ENCODE results near the gene GPR137.

GPR137 gene

GRCh38 chr11:64330888-64331287, 45.2 kb downstream of the GPR137 start:
- no peak overlapping the region for H3K4me3 ChIP-seq (ENCODE audit: low read depth, low read length, poor library complexity, severe bottlenecking)
- H3K4me2 ChIP-seq (ENCODE audit: low read length): no peak overlapping the region
- no peaks in the 10 kb centered on the region for H3K9me2 ChIP-seq (ENCODE audit: low read depth, low read length)
- H3K27ac ChIP-seq (ENCODE audit: low read depth, low read length, poor library complexity, severe bottlenecking): no peak overlapping the region
- H4K20me1 ChIP-seq (ENCODE audit: insufficient read depth, low read length): no peaks in the 10 kb centered on the region
- H2AFZ ChIP-seq (ENCODE audit: low read length): no peak overlapping the region
- H3K9me3 ChIP-seq (ENCODE audit: low read length): no peaks in the 10 kb centered on the region
- TF ChIP-seq EZH2 (IDR thresholded peaks at IDR 0.05; ENCODE audit: borderline replicate concordance, low read length): no peak
- TF ChIP-seq CTCF (IDR thresholded peaks at IDR 0.05; ENCODE audit: low read length): no peak
- H3F3A ChIP-seq (ENCODE audit: insufficient read depth, low read length): no peaks in the 10 kb centered on the region
- H3K79me2 ChIP-seq (ENCODE audit: insufficient read depth, low read length): no peaks in the 10 kb centered on the region
- H3K9ac ChIP-seq (ENCODE audit: low read length): no peak overlapping the region
- peaks cover 17% of the 10 kb centered on the region for H3K4me1 ChIP-seq (ENCODE audit: insufficient read depth, low read length, severe bottlenecking)
- peaks cover 4% of the 10 kb centered on the region; the same call in 1 of the 2 replicates for H3K27me3 ChIP-seq (ENCODE audit: insufficient read depth, low read length)
- no peaks in the 10 kb centered on the region for H3K36me3 ChIP-seq (ENCODE audit: insufficient read depth, low read length)

- no peak overlapping the region for H3K4me3 ChIP-seq (ENCODE audit: low read depth, low read length, poor library complexity, severe bottlenecking)
Observed at GRCh38 chr11:64331569-64332371, 46.1 kb downstream of the GPR137 start.

GRCh38 chr11:64333556-64333955, 47.9 kb downstream of the GPR137 start:
- Histone ChIP-seq H3K9ac (ENCODE audit: low read length) (no peak overlapping the region), H3K27me3 (ENCODE audit: insufficient read depth, low read length) (no peaks in the 10 kb centered on the region), H3K27ac (ENCODE audit: low read depth, low read length, poor library complexity, severe bottlenecking) (no peak overlapping the region), H2AFZ (ENCODE audit: low read length) (no peak overlapping the region), H3K36me3 (ENCODE audit: insufficient read depth, low read length) (peaks cover 9% of the 10 kb centered on the region; the same call in 1 of the 2 replicates), H3F3A (ENCODE audit: insufficient read depth, low read length) (no peaks in the 10 kb centered on the region), H4K20me1 (ENCODE audit: insufficient read depth, low read length) (no peaks in the 10 kb centered on the region), H3K4me1 (ENCODE audit: insufficient read depth, low read length, severe bottlenecking) (peaks cover 17% of the 10 kb centered on the region), H3K4me3 (ENCODE audit: low read depth, low read length, poor library complexity, severe bottlenecking) (no peak overlapping the region), H3K79me2 (ENCODE audit: insufficient read depth, low read length) (no peaks in the 10 kb centered on the region), H3K9me3 (ENCODE audit: low read length) (no peaks in the 10 kb centered on the region), H3K4me2 (ENCODE audit: low read length) (no peak overlapping the region), H3K9me2 (ENCODE audit: low read depth, low read length) (no peaks in the 10 kb centered on the region)
- TF ChIP-seq EZH2 (IDR thresholded peaks at IDR 0.05; ENCODE audit: borderline replicate concordance, low read length) (no peak), CTCF (IDR thresholded peaks at IDR 0.05; ENCODE audit: low read length) (no peak)

More at GRCh38 chr11:64331569-64332371, 46.1 kb downstream of the GPR137 start:
- H3K79me2 ChIP-seq (ENCODE audit: insufficient read depth, low read length): no peaks in the 10 kb centered on the region
- TF ChIP-seq CTCF (IDR thresholded peaks at IDR 0.05; ENCODE audit: low read length): peak; percentile 63
- TF ChIP-seq EZH2 (IDR thresholded peaks at IDR 0.05; ENCODE audit: borderline replicate concordance, low read length): no peak
- H3K4me2 ChIP-seq (ENCODE audit: low read length): 0 out of 2 replicates have a peak overlapping the region, but pooled peaks have one; percentile 6
- H2AFZ ChIP-seq (ENCODE audit: low read length): no peak overlapping the region
- no peaks in the 10 kb centered on the region for H3K9me2 ChIP-seq (ENCODE audit: low read depth, low read length)
- H3K36me3 ChIP-seq (ENCODE audit: insufficient read depth, low read length): no peaks in the 10 kb centered on the region
- H4K20me1 ChIP-seq (ENCODE audit: insufficient read depth, low read length): no peaks in the 10 kb centered on the region
- no peaks in the 10 kb centered on the region for H3F3A ChIP-seq (ENCODE audit: insufficient read depth, low read length)
- peaks cover 4% of the 10 kb centered on the region; the same call in 1 of the 2 replicates for H3K27me3 ChIP-seq (ENCODE audit: insufficient read depth, low read length)
- H3K4me1 ChIP-seq (ENCODE audit: insufficient read depth, low read length, severe bottlenecking): peaks cover 17% of the 10 kb centered on the region
- no peak overlapping the region; the same call in 1 of the 2 replicates for H3K9ac ChIP-seq (ENCODE audit: low read length)
- no peaks in the 10 kb centered on the region for H3K9me3 ChIP-seq (ENCODE audit: low read length)
- no peak overlapping the region for H3K27ac ChIP-seq (ENCODE audit: low read depth, low read length, poor library complexity, severe bottlenecking)

Measured in OCI-LY1 (cell line).